Epithelial cell of proximal tubule (primary cell): ENCODE data around the gene ENTPD6. TPM values are rescaled to one million over a fixed set of nuclear protein-coding genes. Genes with fewer than 3 reads are reported as not detected.

ENCODE experiments used
- DNase-seq: peaks from one replicate; pipeline ENCODE4 v3.0.0-alpha.2; 2011; ENCODE audit warnings: low read depth
- H3K4me3 ChIP-seq: 2 replicates; pipeline ENCODE4 v1.5.1; 2011; ENCODE audit warnings: low read depth, mild to moderate bottlenecking, low read length
- CTCF ChIP-seq: conservative IDR thresholded peaks from 2 replicates; pipeline ENCODE4 v1.5.1; 2012; ENCODE audit warnings: low read depth, mild to moderate bottlenecking, low read length
- total RNA-seq: library from RNA; depleted of rRNA; stranded (reverse); fragments of >200 nt; gene quantifications from 2 replicates; pipeline ENCODE4 v1.2.3, GENCODE V29; 2015

The ENTPD6 gene
- total RNA-seq, 1 donor from 2014 or later = 76.5 TPM

GRCh38 chr20:25215521-25215920 lies 20.0 kb downstream of the ENTPD6 start:
- DNase-seq = no peak
- no peak overlapping the region for H3K4me3 ChIP-seq
- TF ChIP-seq CTCF = no peak

- TF ChIP-seq CTCF = no peak
- DNase-seq = no peak
- no peak overlapping the region for H3K4me3 ChIP-seq
Measured at GRCh38 chr20:25216199-25216945, 20.9 kb downstream of the ENTPD6 start.

- DNase-seq = no peak
- H3K4me3 ChIP-seq = no peak overlapping the region
- no peak for TF ChIP-seq CTCF
Measured at GRCh38 chr20:25217161-25218108, 21.9 kb downstream of the ENTPD6 start.

DNA sequence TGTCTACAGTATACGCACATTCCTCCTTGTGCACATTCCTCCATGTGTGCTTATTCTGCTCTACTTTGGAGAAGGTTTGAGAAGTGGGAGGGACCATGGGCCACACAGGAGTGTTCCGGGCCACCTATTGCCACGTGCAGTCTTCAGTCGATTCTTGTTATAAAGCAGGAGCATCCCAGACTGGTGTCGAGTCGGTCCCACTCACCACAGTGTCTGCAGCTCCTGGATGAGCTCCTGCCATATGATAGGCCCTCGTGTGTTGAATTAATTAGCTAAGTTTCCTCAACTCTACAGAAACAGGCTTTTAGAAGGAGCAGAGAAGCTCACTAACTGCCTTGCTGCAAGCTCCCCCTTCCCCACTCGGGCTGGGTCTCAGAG lies 22.6 kb downstream of the ENTPD6 start:
- no peak for TF ChIP-seq CTCF
- DNase-seq = no peak
- H3K4me3 ChIP-seq = no peak overlapping the region

- no peak for TF ChIP-seq CTCF
- no peak for DNase-seq
- H3K4me3 ChIP-seq = no peak overlapping the region
Measured at GRCh38 chr20:25218492-25218891, 23.0 kb downstream of the ENTPD6 start.

GRCh38 chr20:25219365-25219764 lies 23.9 kb downstream of the ENTPD6 start:
- no peak overlapping the region for H3K4me3 ChIP-seq
- DNase-seq = no peak
- TF ChIP-seq CTCF = no peak
